GM12892 (cell line): ENCODE data around the gene SH3RF3.

ENCODE experiments used
- POLR2A ChIP-seq: IDR thresholded peaks from 2 replicates; pipeline ENCODE4 v1.6.1; 2011; ENCODE audit warnings: low read depth, low read length, control low read depth
- POLR2AphosphoS5 ChIP-seq: IDR thresholded peaks from 2 replicates; pipeline ENCODE4 v1.6.1; 2011; ENCODE audit warnings: low read depth, low read length, control low read depth
- TAF1 ChIP-seq: IDR thresholded peaks from 2 replicates; pipeline ENCODE4 v1.6.1; 2011; ENCODE audit warnings: low read depth, mild to moderate bottlenecking, control low read depth, low read length, borderline replicate concordance

GRCh38 chr2:109166811-109167210, 37.8 kb downstream of the SH3RF3 start:
- TF ChIP-seq TAF1 = no peak
- no peak for TF ChIP-seq POLR2AphosphoS5
- no peak for TF ChIP-seq POLR2A
